Neural crest cell (in vitro differentiated cells): ENCODE measurements around the gene TBCE. TPM values are rescaled to one million over a fixed set of nuclear protein-coding genes. Genes with fewer than 3 reads are reported as not detected.
A peak's percentile ranks its signal among the peaks of the same experiment; 100 is the strongest.

ENCODE experiments used
- DNase-seq: peaks from one replicate; pipeline ENCODE4 v3.0.0; 2021; ENCODE audit warnings: low read depth, mixed read lengths, low spot score
- H3K27ac Mint-ChIP-seq: one replicate; pipeline ENCODE4 v1.8.0; 2021; ENCODE audit warnings: mild to moderate bottlenecking, mixed read lengths; ENCODE audit not compliant: unreplicated experiment
- H3K27me3 Mint-ChIP-seq: 2 replicates; pipeline ENCODE4 v1.8.0; 2021; ENCODE audit warnings: low read depth, mild to moderate bottlenecking, mixed read lengths
- H3K36me3 Mint-ChIP-seq: 2 replicates; pipeline ENCODE4 v1.8.0; 2021; ENCODE audit warnings: low read depth, mild to moderate bottlenecking, mixed read lengths
- H3K4me1 Mint-ChIP-seq: 2 replicates; pipeline ENCODE4 v1.8.0; 2021; ENCODE audit warnings: mixed read lengths
- H3K4me3 Mint-ChIP-seq: one replicate; pipeline ENCODE4 v1.8.0; 2021; ENCODE audit warnings: mild to moderate bottlenecking, mixed read lengths
- H3K9me3 Mint-ChIP-seq: 2 replicates; pipeline ENCODE4 v1.8.0; 2021; ENCODE audit warnings: mixed read lengths
- CTCF ChIP-seq: fragments of 200-600 bp; sonication (generic); conservative IDR thresholded peaks from 2 replicates; pipeline ENCODE4 v1.5.0; 2021; ENCODE audit warnings: antibody characterized with exemption, mild to moderate bottlenecking
- total RNA-seq: library from RNA; stranded (reverse); gene quantifications from 2 replicates; pipeline ENCODE4 v1.2.1, GENCODE V29; 2021

TBCE gene
- total RNA-seq, 1 donor from 2014 or later = 28.2 TPM

DNA sequence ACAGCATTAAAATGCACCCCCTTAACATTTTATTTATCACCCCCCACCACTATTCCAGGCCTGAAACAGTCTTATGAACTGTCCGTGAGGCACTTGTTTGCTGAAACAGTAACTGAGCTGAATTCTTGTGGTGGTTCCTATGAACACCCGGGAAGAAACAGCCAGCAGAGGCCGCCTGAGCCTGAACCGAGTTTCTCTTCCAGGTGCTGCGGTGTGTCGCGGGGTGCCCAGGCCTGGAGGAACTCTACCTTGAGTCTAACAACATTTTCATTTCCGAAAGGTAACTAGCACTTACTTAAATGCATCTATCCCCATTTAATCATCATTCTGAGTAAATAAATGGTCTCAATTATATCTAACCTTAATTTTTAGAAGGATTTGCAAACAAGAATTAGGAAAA lies 66.8 kb downstream of the TBCE start:
- no peak for DNase-seq
- no peaks in the 10 kb centered on the region for H3K9me3 Mint-ChIP-seq
- H3K4me3 Mint-ChIP-seq = no peak overlapping the region
- no peak for TF ChIP-seq CTCF
- H3K4me1 Mint-ChIP-seq = no peaks in the 10 kb centered on the region
- H3K36me3 Mint-ChIP-seq = peaks cover 9% of the 10 kb centered on the region
- H3K27ac Mint-ChIP-seq = no peak overlapping the region
- H3K27me3 Mint-ChIP-seq = no peaks in the 10 kb centered on the region

DNA sequence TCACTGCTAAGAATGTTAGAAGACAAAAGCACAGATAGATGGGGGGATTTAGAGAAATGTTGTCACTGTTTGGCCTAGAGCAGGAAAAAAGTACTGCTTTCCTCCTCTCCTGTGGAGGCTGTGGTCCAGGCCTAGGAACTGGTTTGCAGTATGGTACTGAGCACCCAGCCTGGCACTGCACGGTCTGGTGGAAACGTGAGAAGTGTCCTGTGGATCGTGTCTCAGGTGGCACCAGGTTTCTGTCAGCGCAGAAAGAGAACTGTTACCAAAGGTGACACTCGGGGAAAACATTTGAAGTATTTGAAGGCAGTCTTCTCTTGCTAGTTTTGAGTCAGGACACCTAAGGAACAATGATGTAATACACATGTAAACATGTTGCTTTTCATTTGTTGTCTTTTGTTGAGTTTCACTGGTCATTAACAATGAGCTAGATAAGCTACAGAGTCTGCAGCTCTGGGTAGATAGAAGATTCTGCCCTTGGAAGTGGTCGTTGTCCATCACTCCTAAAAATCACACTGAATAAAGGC lies 74.0 kb downstream of the TBCE start:
- Mint-ChIP-seq H3K4me3 (no peak overlapping the region), H3K27ac (no peak overlapping the region), H3K36me3 (peaks cover 10% of the 10 kb centered on the region), H3K4me1 (no peaks in the 10 kb centered on the region), H3K27me3 (no peaks in the 10 kb centered on the region), H3K9me3 (no peaks in the 10 kb centered on the region)
- TF ChIP-seq CTCF = no peak
- no peak for DNase-seq

DNA sequence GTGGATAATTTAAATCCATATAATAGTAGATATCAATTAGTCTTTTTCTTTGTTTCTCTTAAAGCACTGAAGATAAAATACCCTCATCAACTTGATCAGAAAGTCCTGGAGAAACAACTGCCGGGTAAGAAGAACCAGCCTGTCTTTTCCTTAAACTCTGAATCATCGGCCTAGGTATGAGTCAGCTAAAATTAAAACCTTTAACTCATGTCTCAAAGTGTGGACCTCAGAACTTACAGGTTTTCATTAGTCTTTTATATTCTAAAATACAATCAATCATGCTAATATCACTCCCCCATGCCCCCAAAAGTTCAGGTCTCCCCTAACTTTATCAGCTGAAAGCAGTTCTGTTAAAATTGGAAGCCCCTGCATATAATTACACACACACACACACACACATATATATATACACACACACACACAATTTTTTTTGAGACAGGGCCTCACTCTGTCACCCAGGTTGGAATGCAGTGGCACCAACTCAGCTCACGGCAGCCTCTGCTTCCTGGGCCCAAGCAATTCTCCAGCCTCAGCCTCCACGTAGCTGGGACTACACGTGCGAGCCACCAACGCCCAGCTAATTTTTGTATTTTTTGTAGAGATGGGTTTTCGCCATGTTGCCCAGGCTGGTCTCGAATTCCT lies 75.7 kb downstream of the TBCE start:
- H3K4me3 Mint-ChIP-seq = no peak overlapping the region
- no peak for TF ChIP-seq CTCF
- peak overlapping the region; percentile 35 for H3K27ac Mint-ChIP-seq
- H3K27me3 Mint-ChIP-seq = no peaks in the 10 kb centered on the region
- H3K4me1 Mint-ChIP-seq = no peaks in the 10 kb centered on the region
- H3K36me3 Mint-ChIP-seq = peaks cover 10% of the 10 kb centered on the region
- no peaks in the 10 kb centered on the region for H3K9me3 Mint-ChIP-seq
- DNase-seq = no peak

- Mint-ChIP-seq H3K4me3 (no peak overlapping the region), H3K9me3 (no peaks in the 10 kb centered on the region), H3K4me1 (peaks cover 16% of the 10 kb centered on the region), H3K36me3 (peaks cover 5% of the 10 kb centered on the region), H3K27ac (no peak overlapping the region), H3K27me3 (no peaks in the 10 kb centered on the region)
- TF ChIP-seq CTCF = no peak
- DNase-seq = no peak
These were observed 81.4 kb downstream of the TBCE start for GRCh38 chr1:235448616-235449015.

GRCh38 chr1:235450433-235450832 lies 83.2 kb downstream of the TBCE start:
- no peak for TF ChIP-seq CTCF
- no peaks in the 10 kb centered on the region for H3K27me3 Mint-ChIP-seq
- H3K27ac Mint-ChIP-seq = peak overlapping the region; percentile 44
- H3K4me1 Mint-ChIP-seq = peaks cover 21% of the 10 kb centered on the region
- peaks cover 6% of the 10 kb centered on the region for H3K36me3 Mint-ChIP-seq
- H3K9me3 Mint-ChIP-seq = no peaks in the 10 kb centered on the region
- DNase-seq = no peak
- H3K4me3 Mint-ChIP-seq = no peak overlapping the region
